ENCODE data around the gene ATXN7.

GRCh38 chr3:64027658-64028057 lies 164.0 kb downstream of the ATXN7 start:
- TF ChIP-seq MYC (IDR thresholded peaks at IDR 0.05; ENCODE audit: insufficient read depth, insufficient read length, insufficient replicate concordance, low read length, severe bottlenecking) (no peak), JUND (IDR thresholded peaks at IDR 0.05; ENCODE audit: low read depth, low read length) (no peak), YBX1 (IDR thresholded peaks at IDR 0.05) (no peak), CBX5 (IDR thresholded peaks at IDR 0.05; ENCODE audit: low read depth) (no peak), CTCF (IDR thresholded peaks at IDR 0.05 in 2 of 3, conservative IDR thresholded peaks at IDR 0.05 in 1 of 3; ENCODE audit: control insufficient read depth in 2 of 3, extremely low read depth in 1 of 3, insufficient read depth in 1 of 3, low read depth in 3 of 3, low read length in 3 of 3) (no peak), POLR2AphosphoS5 (IDR thresholded peaks at IDR 0.05; ENCODE audit: low read length) (no peak), USF2 (IDR thresholded peaks at IDR 0.05; ENCODE audit: borderline replicate concordance, low read depth, low read length) (no peak), SUZ12 (IDR thresholded peaks at IDR 0.05; ENCODE audit: unreplicated experiment) (no peak), GABPA (IDR thresholded peaks at IDR 0.05; ENCODE audit: low read depth) (no peak), EZH2 (IDR thresholded peaks at IDR 0.05; ENCODE audit: borderline replicate concordance, control insufficient read depth, low read depth, low read length) (no peak), ZBTB33 (IDR thresholded peaks at IDR 0.05) (no peak), FOS (IDR thresholded peaks at IDR 0.05; ENCODE audit: borderline replicate concordance, extremely low read depth, insufficient read length) (no peak), POLR2A (IDR thresholded peaks at IDR 0.05; ENCODE audit: low read depth, low read length) (no peak)
- TF ChIP-seq, protein P1, sequence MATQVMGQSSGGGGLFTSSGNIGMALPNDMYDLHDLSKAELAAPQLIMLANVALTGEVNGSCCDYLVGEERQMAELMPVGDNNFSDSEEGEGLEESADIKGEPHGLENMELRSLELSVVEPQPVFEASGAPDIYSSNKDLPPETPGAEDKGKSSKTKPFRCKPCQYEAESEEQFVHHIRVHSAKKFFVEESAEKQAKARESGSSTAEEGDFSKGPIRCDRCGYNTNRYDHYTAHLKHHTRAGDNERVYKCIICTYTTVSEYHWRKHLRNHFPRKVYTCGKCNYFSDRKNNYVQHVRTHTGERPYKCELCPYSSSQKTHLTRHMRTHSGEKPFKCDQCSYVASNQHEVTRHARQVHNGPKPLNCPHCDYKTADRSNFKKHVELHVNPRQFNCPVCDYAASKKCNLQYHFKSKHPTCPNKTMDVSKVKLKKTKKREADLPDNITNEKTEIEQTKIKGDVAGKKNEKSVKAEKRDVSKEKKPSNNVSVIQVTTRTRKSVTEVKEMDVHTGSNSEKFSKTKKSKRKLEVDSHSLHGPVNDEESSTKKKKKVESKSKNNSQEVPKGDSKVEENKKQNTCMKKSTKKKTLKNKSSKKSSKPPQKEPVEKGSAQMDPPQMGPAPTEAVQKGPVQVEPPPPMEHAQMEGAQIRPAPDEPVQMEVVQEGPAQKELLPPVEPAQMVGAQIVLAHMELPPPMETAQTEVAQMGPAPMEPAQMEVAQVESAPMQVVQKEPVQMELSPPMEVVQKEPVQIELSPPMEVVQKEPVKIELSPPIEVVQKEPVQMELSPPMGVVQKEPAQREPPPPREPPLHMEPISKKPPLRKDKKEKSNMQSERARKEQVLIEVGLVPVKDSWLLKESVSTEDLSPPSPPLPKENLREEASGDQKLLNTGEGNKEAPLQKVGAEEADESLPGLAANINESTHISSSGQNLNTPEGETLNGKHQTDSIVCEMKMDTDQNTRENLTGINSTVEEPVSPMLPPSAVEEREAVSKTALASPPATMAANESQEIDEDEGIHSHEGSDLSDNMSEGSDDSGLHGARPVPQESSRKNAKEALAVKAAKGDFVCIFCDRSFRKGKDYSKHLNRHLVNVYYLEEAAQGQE (IDR thresholded peaks at IDR 0.05; ENCODE audit: low read depth, low read length): no peak

All from GM12878 (cell line).